HEK293 (cell line): ENCODE measurements around the gene EHMT1.

Source experiments
- CTCF ChIP-seq: fragments of 450-650 bp; formaldehyde crosslinking; IDR thresholded peaks from 2 replicates; pipeline ENCODE4 v1.5.1; 2016; ENCODE audit warnings: missing biosample characterization, missing genetic modification characterization
- HOXD13 ChIP-seq: sonication (generic); formaldehyde crosslinking; IDR thresholded peaks from 2 replicates; pipeline ENCODE4 v1.8.0; 2022; ENCODE audit warnings: missing genetic modification reagents, borderline replicate concordance
- IKZF3 ChIP-seq: fragments of 450-650 bp; IDR thresholded peaks from 2 replicates; pipeline ENCODE4 v1.5.0; 2018; ENCODE audit warnings: missing biosample characterization, mild to moderate bottlenecking, missing genetic modification characterization, moderate library complexity
- KLF1 ChIP-seq: fragments of 450-650 bp; formaldehyde crosslinking; IDR thresholded peaks from 2 replicates; pipeline ENCODE4 v1.5.1; 2016; ENCODE audit warnings: missing biosample characterization, missing genetic modification characterization
- MZF1 ChIP-seq: fragments of 450-650 bp; formaldehyde crosslinking; IDR thresholded peaks from 2 replicates; pipeline ENCODE4 v1.5.1; 2017; ENCODE audit warnings: missing biosample characterization, missing genetic modification characterization, borderline replicate concordance
- OVOL3 ChIP-seq: fragments of 450-650 bp; formaldehyde crosslinking; IDR thresholded peaks from 2 replicates; pipeline ENCODE4 v1.5.1; 2016; ENCODE audit warnings: missing biosample characterization, missing genetic modification characterization
- PRDM4 ChIP-seq: fragments of 450-650 bp; formaldehyde crosslinking; IDR thresholded peaks from 2 replicates; pipeline ENCODE4 v1.5.1; 2017; ENCODE audit warnings: missing biosample characterization, missing genetic modification characterization
- SALL2 ChIP-seq: fragments of 450-650 bp; formaldehyde crosslinking; IDR thresholded peaks from 2 replicates; pipeline ENCODE4 v1.5.0; 2017; ENCODE audit warnings: missing biosample characterization, mild to moderate bottlenecking, missing genetic modification characterization, borderline replicate concordance
- ZFP41 ChIP-seq: fragments of 450-650 bp; formaldehyde crosslinking; IDR thresholded peaks from 2 replicates; pipeline ENCODE4 v1.5.1; 2016; ENCODE audit warnings: missing biosample characterization, missing genetic modification characterization, borderline replicate concordance
- ZIC2 ChIP-seq: fragments of 450-650 bp; formaldehyde crosslinking; IDR thresholded peaks from 2 replicates; pipeline ENCODE4 v1.5.1; 2016; ENCODE audit warnings: missing biosample characterization, missing genetic modification characterization
- ZNF114 ChIP-seq: fragments of 450-650 bp; formaldehyde crosslinking; IDR thresholded peaks from 2 replicates; pipeline ENCODE4 v1.5.0; 2017; ENCODE audit warnings: missing biosample characterization, missing genetic modification characterization
- ZNF280C ChIP-seq: fragments of 450-650 bp; formaldehyde crosslinking; IDR thresholded peaks from 2 replicates; pipeline ENCODE4 v1.5.1; 2016; ENCODE audit warnings: missing biosample characterization, missing genetic modification characterization
- ZNF324 ChIP-seq: fragments of 450-650 bp; formaldehyde crosslinking; IDR thresholded peaks from 2 replicates; pipeline ENCODE4 v1.5.1; 2016; ENCODE audit warnings: missing biosample characterization, missing genetic modification characterization
- ZNF558 ChIP-seq: fragments of 450-650 bp; formaldehyde crosslinking; IDR thresholded peaks from 2 replicates; pipeline ENCODE4 v1.5.1; 2016; ENCODE audit warnings: missing biosample characterization, missing genetic modification characterization
- ZNF560 ChIP-seq: fragments of 450-650 bp; formaldehyde crosslinking; IDR thresholded peaks from 2 replicates; pipeline ENCODE4 v1.5.1; 2017; ENCODE audit warnings: missing biosample characterization, missing genetic modification characterization, borderline replicate concordance
- ZNF596 ChIP-seq: fragments of 450-650 bp; IDR thresholded peaks from 2 replicates; pipeline ENCODE4 v1.5.0; 2018; ENCODE audit warnings: missing biosample characterization, mild to moderate bottlenecking, missing genetic modification characterization, moderate library complexity
- ZNF610 ChIP-seq: fragments of 450-650 bp; formaldehyde crosslinking; IDR thresholded peaks from 2 replicates; pipeline ENCODE4 v1.5.1; 2016; ENCODE audit warnings: missing biosample characterization, missing genetic modification characterization, borderline replicate concordance
- ZNF621 ChIP-seq: fragments of 450-650 bp; formaldehyde crosslinking; IDR thresholded peaks from 2 replicates; pipeline ENCODE4 v1.5.1; 2017; ENCODE audit warnings: missing biosample characterization, missing genetic modification characterization
- ZNF692 ChIP-seq: fragments of 450-650 bp; formaldehyde crosslinking; IDR thresholded peaks from 2 replicates; pipeline ENCODE4 v1.5.1; 2016; ENCODE audit warnings: missing biosample characterization, missing genetic modification characterization
- ZNF76 ChIP-seq: fragments of 450-650 bp; formaldehyde crosslinking; IDR thresholded peaks from 2 replicates; pipeline ENCODE4; 2016; ENCODE audit warnings: low read depth, missing biosample characterization, missing genetic modification characterization, borderline replicate concordance
- ZNF768 ChIP-seq: fragments of 450-650 bp; formaldehyde crosslinking; IDR thresholded peaks from 2 replicates; pipeline ENCODE4 v1.5.1; 2018; ENCODE audit warnings: missing biosample characterization, mild to moderate bottlenecking, missing genetic modification characterization
- ZNF785 ChIP-seq: fragments of 450-650 bp; formaldehyde crosslinking; IDR thresholded peaks from 2 replicates; pipeline ENCODE4 v1.5.1; 2016; ENCODE audit warnings: missing biosample characterization, missing genetic modification characterization
- ZNF837 ChIP-seq: fragments of 450-650 bp; formaldehyde crosslinking; IDR thresholded peaks from 2 replicates; pipeline ENCODE4 v1.5.1; 2016; ENCODE audit warnings: missing biosample characterization, missing genetic modification characterization
- TF ChIP-seq, protein P1 (sequence below): fragments of 450-650 bp; formaldehyde crosslinking; IDR thresholded peaks from 2 replicates; pipeline ENCODE4 v1.5.1; 2016; ENCODE audit warnings: missing biosample characterization, missing genetic modification characterization
- TF ChIP-seq, protein P2 (sequence below): fragments of 450-650 bp; formaldehyde crosslinking; optimal IDR thresholded peaks from 2 replicates; pipeline ENCODE3; 2016; ENCODE audit warnings: missing biosample characterization, mild to moderate bottlenecking, missing genetic modification characterization
- TF ChIP-seq, protein P3 (sequence below): fragments of 450-650 bp; formaldehyde crosslinking; IDR thresholded peaks from 2 replicates; pipeline ENCODE4 v1.5.0; 2017; ENCODE audit warnings: missing biosample characterization, missing genetic modification characterization, borderline replicate concordance

Gene EHMT1

GRCh38 chr9:137689745-137690529, 71.1 kb downstream of the EHMT1 start (continued):
- no peak; the same call in 1 of the 2 replicates for TF ChIP-seq PRDM4 (tag by site-specific recombination)
- TF ChIP-seq CTCF (tag by site-specific recombination) = no peak
- TF ChIP-seq ZNF76 (tag by site-specific recombination) = no peak; the same call in 1 of the 2 replicates
- no peak for TF ChIP-seq ZNF560 (tag by site-specific recombination)
- TF ChIP-seq, protein P1, sequence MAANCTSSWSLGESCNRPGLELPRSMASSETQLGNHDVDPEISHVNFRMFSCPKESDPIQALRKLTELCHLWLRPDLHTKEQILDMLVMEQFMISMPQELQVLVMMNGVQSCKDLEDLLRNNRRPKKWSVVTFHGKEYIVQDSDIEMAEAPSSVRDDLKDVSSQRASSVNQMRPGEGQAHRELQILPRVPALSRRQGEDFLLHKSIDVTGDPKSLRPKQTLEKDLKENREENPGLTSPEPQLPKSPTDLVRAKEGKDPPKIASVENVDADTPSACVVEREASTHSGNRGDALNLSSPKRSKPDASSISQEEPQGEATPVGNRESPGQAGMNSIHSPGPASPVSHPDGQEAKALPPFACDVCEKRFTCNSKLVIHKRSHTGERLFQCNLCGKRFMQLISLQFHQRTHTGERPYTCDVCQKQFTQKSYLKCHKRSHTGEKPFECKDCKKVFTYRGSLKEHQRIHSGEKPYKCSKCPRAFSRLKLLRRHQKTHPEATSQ (tag by site-specific recombination) = no peak
- no peak for TF ChIP-seq ZNF837 (tag by site-specific recombination)
- 0 out of 2 replicates have a peak, but pooled peaks have one; percentile 60 for TF ChIP-seq ZNF610 (tag by site-specific recombination)
- TF ChIP-seq OVOL3 (tag by site-specific recombination) = no peak
- TF ChIP-seq MZF1 = no peak
- TF ChIP-seq, protein P2, sequence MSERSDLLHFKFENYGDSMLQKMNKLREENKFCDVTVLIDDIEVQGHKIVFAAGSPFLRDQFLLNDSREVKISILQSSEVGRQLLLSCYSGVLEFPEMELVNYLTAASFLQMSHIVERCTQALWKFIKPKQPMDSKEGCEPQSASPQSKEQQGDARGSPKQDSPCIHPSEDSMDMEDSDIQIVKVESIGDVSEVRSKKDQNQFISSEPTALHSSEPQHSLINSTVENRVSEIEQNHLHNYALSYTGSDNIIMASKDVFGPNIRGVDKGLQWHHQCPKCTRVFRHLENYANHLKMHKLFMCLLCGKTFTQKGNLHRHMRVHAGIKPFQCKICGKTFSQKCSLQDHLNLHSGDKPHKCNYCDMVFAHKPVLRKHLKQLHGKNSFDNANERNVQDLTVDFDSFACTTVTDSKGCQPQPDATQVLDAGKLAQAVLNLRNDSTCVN = no peak
- TF ChIP-seq SALL2 (tag by site-specific recombination) = no peak
- peak; percentile 94 for TF ChIP-seq ZIC2 (tag by site-specific recombination)
- TF ChIP-seq ZNF114 (tag by site-specific recombination) = no peak
- no peak for TF ChIP-seq HOXD13 (CRISPR knock-in tag)
- TF ChIP-seq ZNF785 (tag by site-specific recombination) = no peak
- TF ChIP-seq, protein P3, sequence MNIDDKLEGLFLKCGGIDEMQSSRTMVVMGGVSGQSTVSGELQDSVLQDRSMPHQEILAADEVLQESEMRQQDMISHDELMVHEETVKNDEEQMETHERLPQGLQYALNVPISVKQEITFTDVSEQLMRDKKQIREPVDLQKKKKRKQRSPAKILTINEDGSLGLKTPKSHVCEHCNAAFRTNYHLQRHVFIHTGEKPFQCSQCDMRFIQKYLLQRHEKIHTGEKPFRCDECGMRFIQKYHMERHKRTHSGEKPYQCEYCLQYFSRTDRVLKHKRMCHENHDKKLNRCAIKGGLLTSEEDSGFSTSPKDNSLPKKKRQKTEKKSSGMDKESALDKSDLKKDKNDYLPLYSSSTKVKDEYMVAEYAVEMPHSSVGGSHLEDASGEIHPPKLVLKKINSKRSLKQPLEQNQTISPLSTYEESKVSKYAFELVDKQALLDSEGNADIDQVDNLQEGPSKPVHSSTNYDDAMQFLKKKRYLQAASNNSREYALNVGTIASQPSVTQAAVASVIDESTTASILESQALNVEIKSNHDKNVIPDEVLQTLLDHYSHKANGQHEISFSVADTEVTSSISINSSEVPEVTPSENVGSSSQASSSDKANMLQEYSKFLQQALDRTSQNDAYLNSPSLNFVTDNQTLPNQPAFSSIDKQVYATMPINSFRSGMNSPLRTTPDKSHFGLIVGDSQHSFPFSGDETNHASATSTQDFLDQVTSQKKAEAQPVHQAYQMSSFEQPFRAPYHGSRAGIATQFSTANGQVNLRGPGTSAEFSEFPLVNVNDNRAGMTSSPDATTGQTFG (tag by site-specific recombination) = no peak
- TF ChIP-seq ZNF324 (tag by site-specific recombination) = 0 out of 2 replicates have a peak, but pooled peaks have one; percentile 64
- peak; percentile 75 for TF ChIP-seq IKZF3
- peak; percentile 52 for TF ChIP-seq ZNF692
- no peak for TF ChIP-seq ZNF621
- TF ChIP-seq ZFP41 (tag by site-specific recombination) = no peak
- no peak for TF ChIP-seq ZNF768 (tag by site-specific recombination)
- no peak for TF ChIP-seq ZNF596 (tag by site-specific recombination)
- no peak for TF ChIP-seq ZNF280C
- TF ChIP-seq KLF1 (tag by site-specific recombination) = no peak
- no peak for TF ChIP-seq ZNF558 (tag by site-specific recombination)
